H9 (cell line): ENCODE results near the gene ERCC4. TPM values are rescaled to one million over a fixed set of nuclear protein-coding genes. Genes with fewer than 3 reads are reported as not detected.

ENCODE experiments used
- DNase-seq: peaks from one replicate; pipeline ENCODE4 v3.0.0-alpha.2; 2017
- H2AFZ ChIP-seq: one replicate; pipeline ENCODE4 v1.6.1; 2013; ENCODE audit warnings: mild to moderate bottlenecking, low read length, control low read depth, moderate library complexity
- H2AK5ac ChIP-seq: 2 replicates; pipeline ENCODE4 v1.6.1; 2013; ENCODE audit warnings: low read length, control low read depth, mixed read lengths; ENCODE audit not compliant: insufficient read length
- H2BK120ac ChIP-seq: one replicate; pipeline ENCODE4 v1.6.1; 2013; ENCODE audit warnings: low read depth, mild to moderate bottlenecking, low read length, control low read depth, inconsistent platforms; ENCODE audit not compliant: poor library complexity, severe bottlenecking
- H2BK12ac ChIP-seq: 2 replicates; pipeline ENCODE4 v1.6.1; 2013; ENCODE audit warnings: low read length, control low read depth, mixed read lengths, low read depth; ENCODE audit not compliant: insufficient read length
- H2BK15ac ChIP-seq: 2 replicates; pipeline ENCODE4 v1.6.1; 2013; ENCODE audit warnings: low read depth, low read length, control low read depth
- H2BK20ac ChIP-seq: one replicate; pipeline ENCODE4 v1.6.1; 2013; ENCODE audit warnings: low read depth, mild to moderate bottlenecking, low read length, control low read depth, inconsistent platforms; ENCODE audit not compliant: poor library complexity, severe bottlenecking
- H2BK5ac ChIP-seq: 2 replicates; pipeline ENCODE4 v1.6.1; 2013; ENCODE audit warnings: low read length, control low read depth, mixed read lengths; ENCODE audit not compliant: insufficient read length
- H3K14ac ChIP-seq: 2 replicates; pipeline ENCODE4 v1.6.1; 2013; ENCODE audit warnings: low read length, control low read depth; ENCODE audit not compliant: insufficient read depth
- H3K18ac ChIP-seq: 2 replicates; pipeline ENCODE4 v1.6.1; 2013; ENCODE audit warnings: low read depth, mild to moderate bottlenecking, mixed read lengths, low read length, control low read depth; ENCODE audit not compliant: insufficient read length
- H3K23ac ChIP-seq: 2 replicates; pipeline ENCODE4 v1.6.1; 2013; ENCODE audit warnings: low read length, control low read depth, mixed read lengths, low read depth; ENCODE audit not compliant: insufficient read length
- H3K23me2 ChIP-seq: 2 replicates; pipeline ENCODE4 v1.6.1; 2013; ENCODE audit warnings: low read depth, mild to moderate bottlenecking, mixed read lengths, low read length, control low read depth; ENCODE audit not compliant: insufficient read length, poor library complexity, severe bottlenecking
- H3K27ac ChIP-seq: 2 replicates; pipeline ENCODE4 v1.5.1; 2013; ENCODE audit warnings: low read length, control low read depth, mixed read lengths, low read depth; ENCODE audit not compliant: insufficient read length
- H3K27me3 ChIP-seq: 2 replicates; pipeline ENCODE4 v1.6.1; 2013; ENCODE audit warnings: low read length, control low read depth, inconsistent platforms; ENCODE audit not compliant: insufficient read depth
- H3K4ac ChIP-seq: 2 replicates; pipeline ENCODE4 v1.6.1; 2013; ENCODE audit warnings: low read depth, mild to moderate bottlenecking, control low read depth, inconsistent platforms, low read length, moderate library complexity
- H3K4me1 ChIP-seq: 2 replicates; pipeline ENCODE4 v1.6.1; 2013; ENCODE audit warnings: low read length, control low read depth, inconsistent platforms; ENCODE audit not compliant: insufficient read depth
- H3K4me2 ChIP-seq: 2 replicates; pipeline ENCODE4 v1.6.1; 2013; ENCODE audit warnings: low read length, control low read depth, mixed read lengths; ENCODE audit not compliant: insufficient read length, insufficient read depth
- H3K56ac ChIP-seq: 2 replicates; pipeline ENCODE4 v1.6.1; 2013; ENCODE audit warnings: low read depth, mild to moderate bottlenecking, mixed read lengths, low read length, control low read depth; ENCODE audit not compliant: insufficient read length
- H3K79me1 ChIP-seq: 2 replicates; pipeline ENCODE4 v1.6.1; 2013; ENCODE audit warnings: low read depth, mild to moderate bottlenecking, moderate library complexity, low read length, control low read depth, inconsistent platforms; ENCODE audit not compliant: insufficient read depth, poor library complexity, severe bottlenecking
- H3K79me2 ChIP-seq: 2 replicates; pipeline ENCODE4 v1.6.1; 2013; ENCODE audit warnings: low read length, control low read depth, inconsistent platforms; ENCODE audit not compliant: insufficient read depth
- H3K9ac ChIP-seq: 2 replicates; pipeline ENCODE4 v1.6.1; 2013; ENCODE audit warnings: low read length, control low read depth, mixed read lengths; ENCODE audit not compliant: insufficient read length; ENCODE audit errors: extremely low read depth
- H3K9me3 ChIP-seq: one replicate; pipeline ENCODE4 v1.6.1; 2013; ENCODE audit warnings: low read depth, low read length, inconsistent platforms; ENCODE audit not compliant: control insufficient read depth
- H3T11ph ChIP-seq: one replicate; pipeline ENCODE4 v1.6.1; 2013; ENCODE audit warnings: mild to moderate bottlenecking, low read length, control low read depth, inconsistent platforms
- H4K20me1 ChIP-seq: one replicate; pipeline ENCODE4 v1.6.1; 2013; ENCODE audit not compliant: control insufficient read depth, insufficient read length, insufficient read depth
- H4K5ac ChIP-seq: 2 replicates; pipeline ENCODE4 v1.6.1; 2013; ENCODE audit warnings: low read depth, mild to moderate bottlenecking, mixed read lengths, low read length, control low read depth; ENCODE audit not compliant: insufficient read length
- H4K8ac ChIP-seq: replicated peaks from 2 replicates; pipeline ENCODE4 v1.6.1; 2013; ENCODE audit warnings: low read length, control low read depth, mixed read lengths, low read depth; ENCODE audit not compliant: insufficient read length
- H4K91ac ChIP-seq: 2 replicates; pipeline ENCODE4 v1.6.1; 2013; ENCODE audit warnings: low read depth, mild to moderate bottlenecking, moderate library complexity, mixed read lengths, low read length, control low read depth; ENCODE audit not compliant: insufficient read length
- H3K27ac Mint-ChIP-seq, 3 experiments: 2 replicates in 2 of 3; 3 replicates in 1 of 3; pipeline ENCODE4 v1.8.0; 2020 to 2021; ENCODE audit warnings: mixed read lengths in 3 of 3, mild to moderate bottlenecking in 1 of 3, moderate library complexity in 1 of 3
- H3K27me3 Mint-ChIP-seq: 2 replicates; pipeline ENCODE4 v1.8.0; 2021; ENCODE audit warnings: low read depth, mild to moderate bottlenecking, moderate library complexity, mixed read lengths
- H3K36me3 Mint-ChIP-seq, 3 experiments: 2 replicates in 2 of 3; 3 replicates in 1 of 3; pipeline ENCODE4 v1.8.0; 2020 to 2021; ENCODE audit warnings: low read depth in 3 of 3, mixed read lengths in 3 of 3; ENCODE audit not compliant: insufficient read depth in 1 of 3
- H3K4me1 Mint-ChIP-seq, 2 experiments: 2 replicates each; pipeline ENCODE4 v1.8.0; 2020; ENCODE audit warnings: mixed read lengths in 2 of 2
- H3K4me3 Mint-ChIP-seq, 2 experiments: 2 replicates in 1 of 2; 3 replicates in 1 of 2; pipeline ENCODE4 v1.8.0; 2020 to 2021; ENCODE audit warnings: mild to moderate bottlenecking in 2 of 2, mixed read lengths in 2 of 2, moderate library complexity in 1 of 2
- H3K9me3 Mint-ChIP-seq, 2 experiments: 2 replicates in 1 of 2; 3 replicates in 1 of 2; pipeline ENCODE4 v1.8.0; 2020; ENCODE audit warnings: mild to moderate bottlenecking in 2 of 2, mixed read lengths in 2 of 2, moderate library complexity in 1 of 2
- WGBS: extraction: QIAGEN DNeasy Blood & Tissue Kit; methylation state at CpG from one replicate; pipeline ENCODE4 v1.1.7; 2013; ENCODE audit warnings: missing lambda C conversion rate, low lambda C conversion rate, mixed read lengths; ENCODE audit not compliant: insufficient read length; ENCODE audit errors: extremely low coverage; 5-methylcytosine and 5-hydroxymethylcytosine counted together
- total RNA-seq: library from RNA; stranded (reverse); gene quantifications from 2 replicates; pipeline ENCODE4 v1.2.1, GENCODE V29; 2021
- TF ChIP-seq, protein P1 (sequence below): fragments of 200-600 bp; sonication (generic); conservative IDR thresholded peaks from 3 replicates; pipeline ENCODE4 v1.8.0; 2021; ENCODE audit warnings: antibody characterized with exemption, mild to moderate bottlenecking

ERCC4 gene
- total RNA-seq, 1 experiment from 2014 or later: 15.6 TPM

DNA sequence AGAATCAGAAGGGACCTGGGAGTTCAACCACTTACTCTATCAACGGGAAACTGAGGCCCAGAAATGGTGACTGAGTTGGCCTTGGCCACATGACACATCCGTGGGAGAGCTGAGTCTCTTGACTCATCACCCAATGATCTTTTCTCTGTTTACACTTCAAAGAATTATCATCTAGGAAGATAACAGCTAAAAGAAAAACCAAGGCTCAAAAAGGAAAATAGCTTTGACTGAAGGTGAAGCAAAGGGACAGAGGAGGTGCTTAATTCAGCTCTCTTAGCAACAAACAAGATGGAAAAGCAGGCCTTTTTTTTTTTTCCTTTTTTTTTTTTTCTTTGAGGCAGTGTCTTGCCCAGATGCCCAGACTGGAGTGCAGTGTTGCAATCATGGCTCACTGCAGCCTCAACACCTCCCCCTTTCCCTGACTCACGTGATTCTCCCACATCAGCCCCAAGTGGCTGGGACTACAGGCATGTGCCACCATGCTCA is 16.7 kb downstream of the ERCC4 start:
- no peak overlapping the region for H3K9ac ChIP-seq
- H4K5ac ChIP-seq: no peak overlapping the region
- no peak overlapping the region for H2AFZ ChIP-seq
- peaks cover 9 to 10% of the 10 kb centered on the region in 2 experiments for H3K4me1 Mint-ChIP-seq
- no peak overlapping the region for H2BK120ac ChIP-seq
- no peak overlapping the region for H2BK15ac ChIP-seq
- H3K4me1 ChIP-seq: no peaks in the 10 kb centered on the region
- no peak overlapping the region for H3T11ph ChIP-seq
- no peak overlapping the region for H3K18ac ChIP-seq
- no peaks in the 10 kb centered on the region for H3K79me2 ChIP-seq
- H2BK20ac ChIP-seq: no peak overlapping the region
- TF ChIP-seq, protein P1, sequence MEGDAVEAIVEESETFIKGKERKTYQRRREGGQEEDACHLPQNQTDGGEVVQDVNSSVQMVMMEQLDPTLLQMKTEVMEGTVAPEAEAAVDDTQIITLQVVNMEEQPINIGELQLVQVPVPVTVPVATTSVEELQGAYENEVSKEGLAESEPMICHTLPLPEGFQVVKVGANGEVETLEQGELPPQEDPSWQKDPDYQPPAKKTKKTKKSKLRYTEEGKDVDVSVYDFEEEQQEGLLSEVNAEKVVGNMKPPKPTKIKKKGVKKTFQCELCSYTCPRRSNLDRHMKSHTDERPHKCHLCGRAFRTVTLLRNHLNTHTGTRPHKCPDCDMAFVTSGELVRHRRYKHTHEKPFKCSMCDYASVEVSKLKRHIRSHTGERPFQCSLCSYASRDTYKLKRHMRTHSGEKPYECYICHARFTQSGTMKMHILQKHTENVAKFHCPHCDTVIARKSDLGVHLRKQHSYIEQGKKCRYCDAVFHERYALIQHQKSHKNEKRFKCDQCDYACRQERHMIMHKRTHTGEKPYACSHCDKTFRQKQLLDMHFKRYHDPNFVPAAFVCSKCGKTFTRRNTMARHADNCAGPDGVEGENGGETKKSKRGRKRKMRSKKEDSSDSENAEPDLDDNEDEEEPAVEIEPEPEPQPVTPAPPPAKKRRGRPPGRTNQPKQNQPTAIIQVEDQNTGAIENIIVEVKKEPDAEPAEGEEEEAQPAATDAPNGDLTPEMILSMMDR: no peak
- H3K14ac ChIP-seq: no peak overlapping the region
- no peaks in the 10 kb centered on the region for H3K27me3 Mint-ChIP-seq
- H2AK5ac ChIP-seq: no peak overlapping the region
- H3K4ac ChIP-seq: no peak overlapping the region
- H3K27me3 ChIP-seq: no peaks in the 10 kb centered on the region
- no peak for DNase-seq
- no peak overlapping the region for H3K27ac ChIP-seq
- H3K4me2 ChIP-seq: no peak overlapping the region
- WGBS: no CpG with 5 or more reads among the region's 3 CpGs
- no peaks in the 10 kb centered on the region for H3K23me2 ChIP-seq
- H4K8ac ChIP-seq: no peak overlapping the region
- H2BK5ac ChIP-seq: no peak overlapping the region
- H3K79me1 ChIP-seq: no peaks in the 10 kb centered on the region
- H3K9me3 Mint-ChIP-seq: no peaks in the 10 kb centered on the region
- H3K23ac ChIP-seq: no peak overlapping the region
- no peak overlapping the region for H2BK12ac ChIP-seq
- H3K56ac ChIP-seq: no peak overlapping the region
- peaks cover 6 to 40% (median 29%) of the 10 kb centered on the region in 3 experiments; a peak in 5 of 7 replicates for H3K36me3 Mint-ChIP-seq
- no peak overlapping the region for H3K4me3 Mint-ChIP-seq
- no peaks in the 10 kb centered on the region for H3K9me3 ChIP-seq
- no peak overlapping the region for H3K27ac Mint-ChIP-seq
- H4K91ac ChIP-seq: no peak overlapping the region
- no peaks in the 10 kb centered on the region for H4K20me1 ChIP-seq
